Neural progenitor cell (in vitro differentiated cells): Measurements from ENCODE around the gene ST3GAL4. TPM values are rescaled to one million over a fixed set of nuclear protein-coding genes. Genes with fewer than 3 reads are reported as not detected.

ENCODE experiments used
- DNase-seq: peaks from one replicate; pipeline ENCODE4 v3.0.0-alpha.2; 2016; ENCODE audit warnings: low spot score
- H2AFZ ChIP-seq: fragments of 200-600 bp; sonication (generic); replicated peaks from 2 replicates; pipeline ENCODE4 v1.6.1; 2016; ENCODE audit warnings: antibody characterized with exemption
- H3F3A ChIP-seq: fragments of 200-600 bp; sonication (generic); 2 replicates; pipeline ENCODE4 v1.6.1; 2016; ENCODE audit warnings: antibody characterized with exemption, low read depth
- H3K27ac ChIP-seq: fragments of 200-600 bp; sonication (generic); 2 replicates; pipeline ENCODE4 v1.5.1; 2016; ENCODE audit warnings: mild to moderate bottlenecking
- H3K27me3 ChIP-seq: fragments of 200-600 bp; sonication (generic); 2 replicates; pipeline ENCODE4 v1.6.1; 2016; ENCODE audit warnings: mild to moderate bottlenecking, moderate library complexity
- H3K36me3 ChIP-seq: fragments of 200-600 bp; sonication (generic); 2 replicates; pipeline ENCODE4 v1.5.1; 2016
- H3K4me1 ChIP-seq: fragments of 200-600 bp; sonication (generic); 2 replicates; pipeline ENCODE4 v1.6.1; 2016; ENCODE audit warnings: mixed run types
- H3K4me2 ChIP-seq: fragments of 200-600 bp; sonication (generic); 2 replicates; pipeline ENCODE4 v1.6.1; 2016
- H3K4me3 ChIP-seq: fragments of 200-600 bp; sonication (generic); 2 replicates; pipeline ENCODE4 v1.5.1; 2016
- H3K79me2 ChIP-seq: fragments of 200-600 bp; sonication (generic); 2 replicates; pipeline ENCODE4 v1.6.1; 2016; ENCODE audit warnings: low read depth
- H3K9ac ChIP-seq: fragments of 200-600 bp; sonication (generic); 2 replicates; pipeline ENCODE4 v1.6.1; 2016
- H3K9me3 ChIP-seq: fragments of 200-600 bp; sonication (generic); 2 replicates; pipeline ENCODE4 v1.5.1; 2016; ENCODE audit warnings: low read depth
- H4K20me1 ChIP-seq: fragments of 200-600 bp; sonication (generic); 2 replicates; pipeline ENCODE4 v1.6.1; 2016; ENCODE audit warnings: low read depth
- H3K27ac Mint-ChIP-seq: 3 replicates; pipeline ENCODE4 v1.8.0; 2021; ENCODE audit warnings: mixed read lengths
- H3K27me3 Mint-ChIP-seq: 2 replicates; pipeline ENCODE4 v1.8.0; 2022; ENCODE audit warnings: low read depth, mild to moderate bottlenecking, inconsistent platforms, moderate library complexity, mixed read lengths; ENCODE audit not compliant: insufficient read depth
- H3K36me3 Mint-ChIP-seq: 3 replicates; pipeline ENCODE4 v1.8.0; 2021; ENCODE audit warnings: mixed read lengths
- H3K4me1 Mint-ChIP-seq: 3 replicates; pipeline ENCODE4 v1.8.0; 2021; ENCODE audit warnings: mixed read lengths
- H3K4me3 Mint-ChIP-seq: 3 replicates; pipeline ENCODE4 v1.8.0; 2021; ENCODE audit warnings: mild to moderate bottlenecking, moderate library complexity, mixed read lengths
- H3K9me3 Mint-ChIP-seq: 3 replicates; pipeline ENCODE4 v1.8.0; 2020; ENCODE audit warnings: mixed read lengths
- CTCF ChIP-seq: fragments of 200-600 bp; sonication (generic); IDR thresholded peaks from 2 replicates; pipeline ENCODE4 v1.5.1; 2017; ENCODE audit warnings: antibody characterized with exemption, mild to moderate bottlenecking
- EZH2 ChIP-seq: fragments of 200-600 bp; sonication (generic); IDR thresholded peaks from 2 replicates; pipeline ENCODE4 v1.6.1; 2017; ENCODE audit warnings: antibody characterized with exemption, mild to moderate bottlenecking, moderate library complexity
- EZH2phosphoT487 ChIP-seq: fragments of 200-600 bp; sonication (generic); IDR thresholded peaks from 2 replicates; pipeline ENCODE4 v1.6.1; 2017; ENCODE audit warnings: antibody characterized with exemption
- total RNA-seq: library from RNA; depleted of rRNA; stranded (reverse); fragments of >200 nt; gene quantifications from 2 replicates; pipeline ENCODE4 v1.2.3, GENCODE V29; 2015; ENCODE audit warnings: low replicate concordance

Gene ST3GAL4
- total RNA-seq, 1 donor from 2014 or later: 13.0 TPM

DNA sequence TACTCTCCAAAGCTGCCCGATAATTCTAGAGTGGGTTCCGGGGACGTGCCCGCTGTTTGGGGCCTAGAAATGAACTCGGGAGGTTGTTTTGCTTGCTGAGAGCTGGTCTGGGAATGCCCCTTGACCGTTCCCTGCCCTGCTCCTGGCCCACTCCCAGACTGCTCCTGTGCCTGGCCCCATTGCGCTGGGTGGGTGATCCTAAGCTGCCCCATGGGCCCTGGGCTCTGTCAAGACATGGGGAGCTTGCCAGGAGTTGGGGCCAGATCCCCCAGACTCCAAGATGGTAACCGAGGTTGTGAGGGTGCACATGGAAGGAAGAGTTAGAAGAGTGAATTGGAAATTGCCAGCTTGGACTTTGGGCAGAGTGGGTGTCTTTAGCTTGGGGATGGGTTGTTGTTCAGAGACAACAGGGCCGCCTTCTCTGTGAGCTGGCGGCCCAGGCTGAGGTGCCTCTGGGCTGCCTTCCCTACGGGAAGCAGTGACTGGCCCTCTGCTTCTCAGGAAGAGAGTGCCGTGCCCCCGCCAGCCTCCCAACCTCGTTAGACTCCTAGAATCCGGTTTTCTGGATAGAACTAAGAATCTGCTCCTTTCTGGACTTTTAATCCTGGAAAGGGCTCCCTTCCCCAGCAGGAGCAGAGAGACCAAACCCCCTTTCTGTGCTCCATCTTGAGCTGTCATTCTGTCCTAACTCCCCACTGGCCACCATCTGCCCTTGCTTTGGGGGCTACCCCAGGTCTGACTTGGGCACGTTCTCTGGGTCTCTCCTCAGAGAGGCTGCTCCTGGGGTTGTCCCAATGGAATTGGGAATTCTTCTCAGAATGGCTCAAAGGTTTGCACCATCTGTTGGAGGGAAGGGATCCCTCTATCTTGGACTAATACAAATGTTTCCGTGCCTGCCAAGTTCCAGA is 1.8 kb downstream of the ST3GAL4 start:
- Histone ChIP-seq H3K4me2 (peak overlapping the region; percentile 86), H3K79me2 (peaks cover 48% of the 10 kb centered on the region), H3K9me3 (no peaks in the 10 kb centered on the region), H3K4me3 (no peak overlapping the region), H3K27me3 (no peaks in the 10 kb centered on the region), H4K20me1 (peaks cover 47% of the 10 kb centered on the region), H3K27ac (no peak overlapping the region), H3F3A (no peaks in the 10 kb centered on the region), H3K4me1 (peaks cover 32% of the 10 kb centered on the region), H2AFZ (no peak overlapping the region), H3K9ac (no peak overlapping the region), H3K36me3 (no peaks in the 10 kb centered on the region)
- DNase-seq: no peak
- H3K27me3 Mint-ChIP-seq: peaks cover 8% of the 10 kb centered on the region
- H3K27ac Mint-ChIP-seq: peak overlapping the region; percentile 30
- H3K36me3 Mint-ChIP-seq: peaks cover 2% of the 10 kb centered on the region
- H3K4me3 Mint-ChIP-seq: peak overlapping the region; percentile 83
- peaks cover 55% of the 10 kb centered on the region for H3K4me1 Mint-ChIP-seq
- TF ChIP-seq EZH2 (no peak), EZH2phosphoT487 (no peak), CTCF (no peak)
- no peaks in the 10 kb centered on the region for H3K9me3 Mint-ChIP-seq

GRCh38 chr11:126357969-126358762 is 2.7 kb downstream of the ST3GAL4 start:
- peaks cover 56% of the 10 kb centered on the region for H3K4me1 Mint-ChIP-seq

GRCh38 chr11:126358763-126359160 is 3.3 kb downstream of the ST3GAL4 start:
- Mint-ChIP-seq H3K27me3 (peaks cover 8% of the 10 kb centered on the region), H3K36me3 (peaks cover 2% of the 10 kb centered on the region), H3K4me1 (peaks cover 52% of the 10 kb centered on the region), H3K27ac (no peak overlapping the region), H3K4me3 (no peak overlapping the region), H3K9me3 (no peaks in the 10 kb centered on the region)
- H3K9ac ChIP-seq: no peak overlapping the region
- no peak overlapping the region for H2AFZ ChIP-seq
- H4K20me1 ChIP-seq: peaks cover 37% of the 10 kb centered on the region
- H3K4me3 ChIP-seq: no peak overlapping the region
- H3K9me3 ChIP-seq: no peaks in the 10 kb centered on the region
- H3K4me2 ChIP-seq: no peak overlapping the region
- no peaks in the 10 kb centered on the region for H3K36me3 ChIP-seq
- H3K79me2 ChIP-seq: peaks cover 35% of the 10 kb centered on the region
- DNase-seq: no peak
- H3K27ac ChIP-seq: no peak overlapping the region
- H3K27me3 ChIP-seq: no peaks in the 10 kb centered on the region
- TF ChIP-seq CTCF: no peak
- H3F3A ChIP-seq: no peaks in the 10 kb centered on the region
- peaks cover 33% of the 10 kb centered on the region for H3K4me1 ChIP-seq

More at GRCh38 chr11:126357969-126358762, 2.7 kb downstream of the ST3GAL4 start:
- TF ChIP-seq EZH2 (no peak), CTCF (no peak), EZH2phosphoT487 (no peak)
- no peaks in the 10 kb centered on the region for H3K27me3 ChIP-seq
- Mint-ChIP-seq H3K27me3 (peaks cover 8% of the 10 kb centered on the region), H3K27ac (no peak overlapping the region), H3K9me3 (no peaks in the 10 kb centered on the region), H3K4me3 (no peak overlapping the region), H3K36me3 (peaks cover 2% of the 10 kb centered on the region)
- no peak for DNase-seq
- no peaks in the 10 kb centered on the region for H3F3A ChIP-seq
- no peak overlapping the region for H2AFZ ChIP-seq
- H3K4me2 ChIP-seq: no peak overlapping the region
- H3K9me3 ChIP-seq: no peaks in the 10 kb centered on the region
- H3K36me3 ChIP-seq: no peaks in the 10 kb centered on the region
- peaks cover 38% of the 10 kb centered on the region for H4K20me1 ChIP-seq
- H3K4me1 ChIP-seq: peaks cover 33% of the 10 kb centered on the region
- no peak overlapping the region for H3K4me3 ChIP-seq
- H3K9ac ChIP-seq: no peak overlapping the region
- no peak overlapping the region for H3K27ac ChIP-seq
- H3K79me2 ChIP-seq: peaks cover 39% of the 10 kb centered on the region
